ENCODE data around the gene NUDT16L1.

GRCh38 chr16:4701791-4702465 lies 8.6 kb downstream of the NUDT16L1 start:
- TF ChIP-seq CTCF (IDR thresholded peaks at IDR 0.05; ENCODE audit: borderline replicate concordance, extremely low read depth, low read length, poor library complexity, severe bottlenecking) (no peak), EZH2 (IDR thresholded peaks at IDR 0.05; ENCODE audit: borderline replicate concordance, low read depth, low read length, severe bottlenecking) (no peak)

Measured in DND-41 (cell line).